Forelimb muscle (tissue), 1 donor: ENCODE results near the gene FOXA2. TPM values are rescaled to one million over a fixed set of nuclear protein-coding genes. Genes with fewer than 3 reads are reported as not detected.

Experiments used
- DNase-seq: peaks from one replicate; pipeline ENCODE4 v3.0.0-alpha.2; 2013; ENCODE audit warnings: low read depth
- polyA plus RNA-seq: library from polyadenylated mRNA; unstranded; fragments of 120-200 nt; gene quantifications from one replicate; pipeline ENCODE4 v1.2.1, GENCODE V29; 2013; ENCODE audit not compliant: insufficient read length

FOXA2 gene
- polyA plus RNA-seq, 1 donor: not detected

DNA sequence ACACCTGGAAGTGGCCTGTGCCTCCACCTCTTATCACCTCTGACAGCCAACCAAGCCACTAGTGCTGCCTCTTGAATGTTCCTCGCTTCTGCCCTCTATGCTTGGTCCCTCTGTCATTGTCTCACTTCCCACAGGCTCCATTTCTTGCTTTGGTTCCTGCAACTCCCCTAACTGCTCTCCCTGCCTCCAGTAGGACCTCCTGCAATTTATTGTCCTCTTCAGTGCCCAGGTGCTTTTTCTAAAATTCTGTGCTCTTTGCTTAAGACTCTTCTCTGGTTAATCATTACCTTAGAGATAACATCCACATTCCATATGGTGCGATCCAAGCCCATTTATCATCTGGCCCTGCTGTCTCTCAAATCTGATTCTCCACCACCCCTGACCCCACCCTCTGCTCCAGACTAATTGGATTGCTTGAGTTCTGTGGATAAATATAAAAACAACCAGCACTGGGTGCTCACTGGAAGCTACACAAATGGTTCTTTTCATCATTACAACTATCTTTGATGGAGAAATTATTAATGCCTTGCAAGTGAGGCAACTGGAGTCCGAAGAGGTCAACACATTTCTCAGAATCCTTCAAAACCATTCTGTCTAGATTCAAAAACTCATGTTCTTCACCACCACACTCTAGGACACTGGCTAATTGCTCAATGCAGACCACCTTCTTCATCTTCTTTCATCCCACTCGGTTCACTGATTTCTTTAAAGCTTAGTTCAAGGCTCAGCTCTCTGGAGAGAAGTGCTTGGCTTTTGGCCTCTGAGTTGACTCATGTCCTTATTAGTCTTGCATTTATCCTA is 47.2 kb downstream of the FOXA2 start:
- no peak for DNase-seq

DNA sequence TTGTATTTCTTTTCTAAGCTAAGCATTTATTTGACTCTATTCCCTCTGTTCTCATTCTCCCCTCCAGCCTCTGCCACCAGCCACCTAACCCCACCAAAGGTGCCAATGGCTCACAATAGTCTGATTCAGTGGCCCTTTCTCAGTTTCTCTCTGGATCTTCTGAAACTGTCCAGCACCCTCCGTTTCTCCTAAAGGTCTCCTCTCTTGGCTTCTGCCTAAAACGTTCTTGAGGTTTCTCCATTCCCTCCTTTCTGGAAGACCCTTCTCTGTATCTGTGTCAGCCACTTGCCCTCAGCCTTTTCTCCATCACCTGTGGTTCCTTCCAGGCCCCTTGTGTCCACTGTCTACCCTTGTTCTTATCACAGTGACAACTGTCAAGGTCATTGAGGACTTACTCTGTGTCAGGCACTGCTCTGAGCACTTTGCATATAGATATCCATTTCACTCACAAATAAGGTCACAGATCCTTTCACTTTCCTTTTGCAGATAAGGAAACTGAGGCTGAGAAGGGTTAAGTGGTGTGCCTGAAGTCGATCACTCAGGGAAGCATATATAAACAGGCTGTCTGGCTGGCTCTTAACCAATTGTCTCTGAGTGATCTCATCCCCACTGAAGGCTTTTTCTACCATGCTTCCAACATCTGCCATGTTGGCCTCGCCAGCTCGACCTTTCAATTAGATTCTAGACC is 48.1 kb downstream of the FOXA2 start:
- no peak for DNase-seq

DNA sequence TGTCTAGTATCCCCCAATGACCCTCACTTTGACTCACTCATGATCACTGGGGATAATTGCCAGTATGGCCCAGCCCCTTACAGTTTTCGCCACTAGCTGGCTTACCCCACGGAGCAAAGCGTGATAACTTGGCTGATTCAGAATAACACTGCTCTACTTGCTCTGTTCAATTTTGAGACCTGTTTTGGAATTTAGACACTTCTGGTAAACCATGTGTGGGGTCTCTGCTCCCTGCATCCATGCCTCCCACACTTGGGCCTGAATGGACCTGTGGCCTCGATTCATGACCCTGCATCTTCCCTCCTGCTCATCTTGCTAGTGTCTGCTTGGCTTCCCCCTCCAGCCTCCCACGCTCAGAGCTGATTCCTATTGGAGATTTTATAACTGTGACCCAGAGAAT is 48.9 kb downstream of the FOXA2 start:
- DNase-seq: no peak

DNA sequence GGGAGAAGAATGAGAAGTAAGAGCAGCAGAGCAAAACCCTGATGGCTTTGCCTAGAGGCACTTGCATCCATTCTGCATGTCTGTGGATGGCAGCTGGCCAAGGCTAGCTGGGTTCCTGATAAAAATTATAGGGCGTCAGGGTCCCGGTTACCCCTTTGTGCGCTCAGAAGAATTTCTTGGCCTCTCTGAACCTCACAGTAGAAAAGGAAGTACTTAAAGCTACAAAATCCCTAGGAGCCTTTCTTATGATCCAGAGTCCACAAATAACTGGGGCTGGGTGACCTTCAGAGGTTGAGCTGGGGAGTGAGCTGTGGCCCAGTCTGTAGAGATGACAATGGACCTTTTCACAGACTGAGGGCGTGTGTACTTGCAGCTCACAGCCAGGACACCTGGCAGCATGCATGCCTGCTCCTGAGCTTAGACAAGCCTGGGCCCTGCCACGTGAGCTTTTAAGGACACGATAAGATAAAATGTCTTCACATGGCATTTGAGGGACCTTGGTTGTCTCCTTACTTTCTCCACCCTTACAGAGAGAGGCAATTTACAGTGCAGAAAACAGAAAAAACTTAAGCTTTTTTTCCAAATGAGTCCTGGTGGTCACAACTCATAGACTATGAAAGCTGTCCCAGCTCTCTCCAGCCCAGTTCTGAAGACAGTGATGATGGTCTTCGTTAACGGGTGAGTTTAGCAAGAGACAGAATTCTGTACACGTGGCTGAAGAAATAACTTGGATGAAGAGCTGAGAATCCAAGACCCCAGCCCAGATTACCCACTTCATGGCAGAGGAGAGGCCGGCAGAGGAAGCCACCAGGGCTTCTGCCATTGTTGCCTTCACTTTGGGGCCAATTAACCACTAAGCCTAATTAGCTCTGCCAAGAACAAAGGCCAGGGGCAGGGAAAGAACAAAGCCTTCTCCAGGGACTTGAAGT is 50.3 kb downstream of the FOXA2 start:
- DNase-seq: no peak

DNA sequence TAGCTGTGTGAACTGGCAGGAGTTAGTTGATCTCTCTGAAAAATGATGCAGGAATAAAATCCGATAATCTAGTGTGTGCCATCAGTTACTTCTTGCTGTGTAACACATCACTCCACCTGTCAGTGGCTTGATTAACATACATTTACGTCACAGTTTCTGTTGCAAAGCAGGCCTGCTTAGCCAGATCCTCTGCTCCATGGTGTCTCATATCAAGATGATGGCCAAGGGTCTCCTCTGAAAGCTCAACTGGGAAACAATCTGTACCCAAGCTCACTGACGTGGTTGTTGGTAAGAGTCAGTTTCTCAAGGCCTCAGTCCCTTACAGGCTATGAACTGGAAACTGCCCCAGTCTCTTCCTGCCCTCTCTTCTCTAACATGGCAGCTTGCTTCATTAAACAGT is 51.8 kb downstream of the FOXA2 start:
- no peak for DNase-seq

DNA sequence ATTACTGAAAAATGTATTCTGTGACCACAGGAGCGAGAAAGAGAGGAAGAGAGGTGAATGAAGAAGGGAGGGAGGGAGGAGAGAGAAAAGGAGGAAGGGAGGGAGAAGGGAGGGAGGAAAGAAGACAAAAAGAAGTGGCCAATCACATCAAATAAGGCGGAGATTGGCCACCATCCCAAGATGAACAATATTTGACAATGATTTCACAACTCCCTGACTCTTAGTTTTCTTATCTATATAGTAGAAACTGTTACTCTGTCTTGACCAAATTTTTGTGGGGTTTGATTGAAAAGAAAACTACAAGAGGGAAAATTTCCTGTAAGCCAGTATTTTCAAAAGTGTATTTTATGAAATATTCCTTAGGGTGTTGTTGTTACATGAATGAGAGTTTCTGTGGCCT is 52.6 kb downstream of the FOXA2 start:
- no peak for DNase-seq

DNA sequence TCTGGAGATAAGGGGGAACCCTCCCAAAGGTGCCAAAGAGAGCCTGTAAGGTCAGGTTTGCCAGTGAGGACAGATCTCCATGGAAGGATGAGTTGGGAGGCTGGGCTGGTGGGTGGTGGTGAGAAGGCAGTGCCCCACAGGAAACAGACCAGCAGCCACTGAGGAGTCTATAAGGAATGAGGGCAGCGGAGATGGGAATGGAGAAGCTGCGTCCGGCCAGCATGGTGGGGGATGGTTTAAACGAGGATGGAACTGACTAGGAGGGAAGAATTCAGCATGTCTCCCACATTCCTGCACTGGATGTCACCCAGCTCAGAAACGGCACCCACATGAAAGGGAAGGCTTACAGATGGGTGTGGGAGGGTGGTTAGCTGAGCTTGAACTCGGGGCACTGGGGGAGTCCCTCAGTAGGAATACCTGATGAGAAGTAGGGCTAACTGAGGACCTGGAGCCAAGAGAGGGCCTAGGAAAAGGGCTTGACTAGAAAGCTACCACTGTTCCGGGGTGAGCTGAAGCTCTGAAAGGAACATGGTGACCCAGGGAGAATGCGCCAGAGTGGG is 53.2 kb downstream of the FOXA2 start:
- no peak for DNase-seq
